Mesendoderm (in vitro differentiated cells): ENCODE results near the gene BACH2.

Experiments
- DNase-seq: peaks from one replicate; pipeline ENCODE4 v3.0.0; 2013
- H2AK5ac ChIP-seq: 2 replicates; pipeline ENCODE4 v1.6.1; 2013; ENCODE audit warnings: low read length, inconsistent platforms
- H2BK120ac ChIP-seq: 2 replicates; pipeline ENCODE4 v1.6.1; 2013; ENCODE audit warnings: low read depth, mild to moderate bottlenecking, low read length, moderate library complexity, mixed read lengths
- H2BK15ac ChIP-seq: replicated peaks from 2 replicates; pipeline ENCODE4 v1.6.1; 2013; ENCODE audit warnings: low read depth, mild to moderate bottlenecking, moderate library complexity
- H2BK5ac ChIP-seq: 2 replicates; pipeline ENCODE4 v1.6.1; 2013; ENCODE audit warnings: low read length, inconsistent platforms
- H3K18ac ChIP-seq: 2 replicates; pipeline ENCODE4 v1.6.1; 2013; ENCODE audit warnings: mild to moderate bottlenecking, low read length, mixed read lengths
- H3K23ac ChIP-seq: one replicate; pipeline ENCODE4 v1.6.1; 2013; ENCODE audit warnings: low read length
- H3K27ac ChIP-seq: 2 replicates; pipeline ENCODE4 v1.5.1; 2013; ENCODE audit warnings: low read depth, mild to moderate bottlenecking, inconsistent platforms, low read length, moderate library complexity
- H3K27me3 ChIP-seq: 2 replicates; pipeline ENCODE4 v1.6.1; 2013; ENCODE audit warnings: low read length, control low read depth, mild to moderate bottlenecking, inconsistent platforms; ENCODE audit not compliant: insufficient read depth, poor library complexity
- H3K36me3 ChIP-seq: 2 replicates; pipeline ENCODE4 v1.6.1; 2013; ENCODE audit warnings: low read length, inconsistent platforms; ENCODE audit not compliant: control insufficient read depth, insufficient read depth
- H3K4ac ChIP-seq: one replicate; pipeline ENCODE4 v1.6.1; 2013; ENCODE audit warnings: low read depth, mild to moderate bottlenecking, low read length, moderate library complexity
- H3K4me1 ChIP-seq: 2 replicates; pipeline ENCODE4 v1.6.1; 2013; ENCODE audit warnings: low read depth, low read length, inconsistent platforms; ENCODE audit not compliant: control insufficient read depth
- H3K4me2 ChIP-seq: 2 replicates; pipeline ENCODE4 v1.6.1; 2013; ENCODE audit warnings: low read length
- H3K4me3 ChIP-seq: 2 replicates; pipeline ENCODE4 v1.5.1; 2013; ENCODE audit warnings: mild to moderate bottlenecking, low read length
- H3K56ac ChIP-seq: one replicate; pipeline ENCODE4 v1.6.1; 2013; ENCODE audit warnings: low read length
- H3K79me1 ChIP-seq: 2 replicates; pipeline ENCODE4 v1.6.1; 2013; ENCODE audit warnings: low read length, inconsistent platforms
- H3K79me2 ChIP-seq: 2 replicates; pipeline ENCODE4 v1.6.1; 2013; ENCODE audit warnings: mild to moderate bottlenecking, low read length; ENCODE audit not compliant: control insufficient read depth, insufficient read depth
- H3K9ac ChIP-seq: 2 replicates; pipeline ENCODE4 v1.6.1; 2013; ENCODE audit warnings: low read length, inconsistent platforms
- H4K5ac ChIP-seq: one replicate; pipeline ENCODE4 v1.6.1; 2013; ENCODE audit warnings: low read length
- H4K8ac ChIP-seq: one replicate; pipeline ENCODE4 v1.6.1; 2013; ENCODE audit warnings: low read depth, mild to moderate bottlenecking, control low read depth, low read length, moderate library complexity
- WGBS: extraction: QIAGEN DNeasy Blood & Tissue Kit; methylation state at CpG from one replicate; pipeline ENCODE4 v1.1.7; 2013; ENCODE audit warnings: low lambda C conversion rate, missing lambda C conversion rate; ENCODE audit not compliant: insufficient coverage; ENCODE audit errors: extremely low coverage; 5-methylcytosine and 5-hydroxymethylcytosine counted together

Gene BACH2

DNA sequence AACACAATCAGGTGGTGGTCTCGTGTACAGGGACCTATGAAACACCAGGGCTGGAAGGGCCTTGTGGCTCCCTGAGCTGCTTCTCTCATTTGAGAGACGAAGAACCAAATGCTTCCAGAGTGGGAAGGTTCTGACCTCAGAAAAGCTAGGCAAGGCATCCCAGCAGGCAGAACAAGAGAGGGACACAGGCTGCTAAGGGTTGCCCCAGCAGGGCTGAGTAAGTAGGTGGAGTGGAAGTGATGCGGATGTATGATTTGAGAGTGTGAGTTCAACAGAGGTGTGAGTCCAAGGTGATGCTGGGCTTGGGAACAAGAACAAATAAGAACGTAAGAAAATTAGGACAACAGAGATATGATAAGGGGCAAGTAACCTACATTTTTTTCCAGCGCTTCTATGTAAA lies 147.8 kb downstream of the BACH2 start:
- Histone ChIP-seq H3K27ac (no peak overlapping the region), H3K79me1 (no peaks in the 10 kb centered on the region), H3K27me3 (no peaks in the 10 kb centered on the region), H3K4me2 (no peak overlapping the region), H3K56ac (no peak overlapping the region), H2BK5ac (no peak overlapping the region), H2BK15ac (no peak overlapping the region), H4K5ac (no peak overlapping the region), H4K8ac (no peak overlapping the region), H3K36me3 (no peaks in the 10 kb centered on the region), H3K79me2 (no peaks in the 10 kb centered on the region), H3K18ac (no peak overlapping the region), H2BK120ac (no peak overlapping the region), H2AK5ac (no peak overlapping the region), H3K4ac (no peak overlapping the region), H3K9ac (no peak overlapping the region), H3K23ac (no peak overlapping the region), H3K4me1 (no peaks in the 10 kb centered on the region), H3K4me3 (no peak overlapping the region)
- WGBS, result no CpG with 5 or more reads among the region's 5 CpGs
- no peak for DNase-seq

GRCh38 chr6:90146921-90147649 lies 149.6 kb downstream of the BACH2 start:
- Histone ChIP-seq H3K23ac (no peak overlapping the region), H2AK5ac (no peak overlapping the region), H3K4me2 (no peak overlapping the region), H4K5ac (no peak overlapping the region), H3K4ac (no peak overlapping the region), H2BK15ac (no peak overlapping the region), H3K36me3 (no peaks in the 10 kb centered on the region), H3K27me3 (no peaks in the 10 kb centered on the region), H3K18ac (no peak overlapping the region), H3K56ac (no peak overlapping the region), H2BK5ac (no peak overlapping the region), H3K27ac (no peak overlapping the region), H3K9ac (no peak overlapping the region), H2BK120ac (no peak overlapping the region), H3K79me2 (no peaks in the 10 kb centered on the region), H3K4me3 (no peak overlapping the region), H3K4me1 (no peaks in the 10 kb centered on the region), H3K79me1 (no peaks in the 10 kb centered on the region), H4K8ac (no peak overlapping the region)
- DNase-seq, result no peak
- WGBS, result no CpG with 5 or more reads among the region's 13 CpGs

- no peak overlapping the region for H3K56ac ChIP-seq
- H4K5ac ChIP-seq, result no peak overlapping the region
- no peaks in the 10 kb centered on the region for H3K4me1 ChIP-seq
- H3K4me2 ChIP-seq, result no peak overlapping the region
- no peak overlapping the region for H3K4ac ChIP-seq
- H3K4me3 ChIP-seq, result no peak overlapping the region
- H4K8ac ChIP-seq, result no peak overlapping the region
- H3K18ac ChIP-seq, result no peak overlapping the region
- H3K9ac ChIP-seq, result no peak overlapping the region
- WGBS, result no CpG with 5 or more reads among the region's 4 CpGs
- no peak overlapping the region for H2BK5ac ChIP-seq
- H3K36me3 ChIP-seq, result no peaks in the 10 kb centered on the region
- no peak overlapping the region for H2BK15ac ChIP-seq
- H3K27ac ChIP-seq, result no peak overlapping the region
- H2BK120ac ChIP-seq, result no peak overlapping the region
- no peaks in the 10 kb centered on the region for H3K27me3 ChIP-seq
- H2AK5ac ChIP-seq, result no peak overlapping the region
- no peak overlapping the region for H3K23ac ChIP-seq
- no peak for DNase-seq
- H3K79me1 ChIP-seq, result no peaks in the 10 kb centered on the region
- H3K79me2 ChIP-seq, result no peaks in the 10 kb centered on the region
These were observed 150.6 kb downstream of the BACH2 start for GRCh38 chr6:90146024-90146423.

DNA sequence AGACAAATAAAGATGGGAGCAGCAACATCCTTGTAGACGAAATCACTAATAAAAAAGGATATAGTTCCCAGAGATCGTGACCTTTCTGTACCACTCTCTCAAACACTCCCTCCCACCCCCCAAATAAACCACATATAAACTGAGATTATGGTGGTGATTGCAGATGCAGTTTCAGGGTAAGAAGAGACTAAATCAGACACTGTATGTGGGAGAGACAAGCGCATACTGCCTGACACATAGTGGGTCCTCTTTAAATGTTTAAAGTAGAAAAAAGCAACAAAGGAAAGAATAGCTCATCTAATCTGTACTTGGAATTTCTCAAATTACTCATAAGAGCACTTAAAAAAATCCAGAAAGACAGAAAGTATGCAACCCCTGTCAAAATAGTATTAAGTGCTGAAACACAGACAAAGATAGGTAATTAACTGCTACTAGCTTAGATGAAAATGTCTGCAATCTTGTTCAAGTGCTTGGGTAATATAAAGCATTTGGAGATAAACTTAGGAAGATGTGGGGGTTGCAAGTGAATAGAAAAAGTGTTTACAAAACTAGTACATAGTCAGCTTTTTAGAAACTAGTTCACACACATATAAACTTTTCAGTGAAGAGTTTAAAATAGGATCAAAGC lies 151.6 kb downstream of the BACH2 start:
- H4K8ac ChIP-seq, result no peak overlapping the region
- no peak overlapping the region for H2BK15ac ChIP-seq
- no peaks in the 10 kb centered on the region for H3K79me1 ChIP-seq
- H4K5ac ChIP-seq, result no peak overlapping the region
- H3K4me2 ChIP-seq, result no peak overlapping the region
- no CpG with 5 or more reads among the region's 3 CpGs for WGBS
- no peak overlapping the region for H3K18ac ChIP-seq
- no peaks in the 10 kb centered on the region for H3K36me3 ChIP-seq
- no peak overlapping the region for H2BK5ac ChIP-seq
- no peak overlapping the region for H3K56ac ChIP-seq
- no peaks in the 10 kb centered on the region for H3K79me2 ChIP-seq
- no peak overlapping the region for H2BK120ac ChIP-seq
- no peaks in the 10 kb centered on the region for H3K4me1 ChIP-seq
- H3K23ac ChIP-seq, result no peak overlapping the region
- H3K27ac ChIP-seq, result no peak overlapping the region
- H3K9ac ChIP-seq, result no peak overlapping the region
- H2AK5ac ChIP-seq, result no peak overlapping the region
- H3K27me3 ChIP-seq, result no peaks in the 10 kb centered on the region
- no peak overlapping the region for H3K4me3 ChIP-seq
- no peak overlapping the region for H3K4ac ChIP-seq
- no peak for DNase-seq

- H4K5ac ChIP-seq, result no peak overlapping the region
- no peak overlapping the region for H3K27ac ChIP-seq
- no peaks in the 10 kb centered on the region for H3K36me3 ChIP-seq
These were observed 152.2 kb downstream of the BACH2 start for GRCh38 chr6:90144396-90144795.

More at GRCh38 chr6:90144396-90144795, 152.2 kb downstream of the BACH2 start:
- H2BK120ac ChIP-seq, result no peak overlapping the region
- no peaks in the 10 kb centered on the region for H3K79me1 ChIP-seq
- H4K8ac ChIP-seq, result no peak overlapping the region
- no peaks in the 10 kb centered on the region for H3K79me2 ChIP-seq
- no peak overlapping the region for H2BK5ac ChIP-seq
- no peak for DNase-seq
- no peak overlapping the region for H3K56ac ChIP-seq
- no peak overlapping the region for H2AK5ac ChIP-seq
- H3K23ac ChIP-seq, result no peak overlapping the region
- H3K9ac ChIP-seq, result no peak overlapping the region
- no peak overlapping the region for H3K4me3 ChIP-seq
- no peak overlapping the region for H2BK15ac ChIP-seq
- H3K4me1 ChIP-seq, result no peaks in the 10 kb centered on the region
- no peak overlapping the region for H3K18ac ChIP-seq
- H3K4ac ChIP-seq, result no peak overlapping the region
- no peaks in the 10 kb centered on the region for H3K27me3 ChIP-seq
- WGBS, result no CpG with 5 or more reads among the region's 3 CpGs
- H3K4me2 ChIP-seq, result no peak overlapping the region
